Spleen (tissue), 7 donors: Measurements from ENCODE around the gene ATP10B.

Source experiments
- CTCF ChIP-seq, 11 experiments: fragments of 200-600 bp in 7 of 11; fragments of 450-650 bp in 4 of 11; sonication (generic) in 4 of 11; IDR thresholded peaks in 8 of 11; conservative IDR thresholded peaks in 3 of 11; 1 replicate in 7 of 11; 2 replicates in 4 of 11; pipeline versions ENCODE4 v1.4.0 to v1.8.0; 2016 to 2021; ENCODE audit warnings: antibody characterized with exemption in 11 of 11, inconsistent platforms in 4 of 11, mild to moderate bottlenecking in 1 of 11
- POLR2A ChIP-seq, 3 donors: fragments of 450-650 bp; IDR thresholded peaks; one replicate each; pipeline ENCODE4 v1.5.1; 2017; ENCODE audit warnings: antibody characterized with exemption in 3 of 3, mild to moderate bottlenecking in 1 of 3
- POLR2AphosphoS5 ChIP-seq, 3 donors: sonication (generic); formaldehyde crosslinking; IDR thresholded peaks; one replicate each; pipeline ENCODE4 v1.5.1; 2017; ENCODE audit warnings: antibody characterized with exemption in 3 of 3
- donor health status: DM: no; HTN: no; CAD: no; lungs with moderate emphysema.
- donor health status: DM: no; HTN: no; CAD: no.
- donor health status: DM: no; HTN: no; CAD: no.

GRCh38 chr5:160846642-160847041 is 5.4 kb downstream of the ATP10B start:
- TF ChIP-seq POLR2A (IDR thresholded peaks at IDR 0.05) (no peak), POLR2AphosphoS5 (IDR thresholded peaks at IDR 0.05) (no peak), CTCF (IDR thresholded peaks at IDR 0.05 in 8 of 11, conservative IDR thresholded peaks at IDR 0.05 in 3 of 11) (no peak)
